ENCODE measurements around the gene GDPGP1. TPM values are rescaled to one million over a fixed set of nuclear protein-coding genes. Genes with fewer than 3 reads are reported as not detected.

Gene GDPGP1
- total and polyA plus RNA-seq, 10 of the 15 experiments (the other 5 are each of a cell fraction or from before 2014, with no cell fraction given): 0.68 to 8.9 (median 3.0) TPM

DNA sequence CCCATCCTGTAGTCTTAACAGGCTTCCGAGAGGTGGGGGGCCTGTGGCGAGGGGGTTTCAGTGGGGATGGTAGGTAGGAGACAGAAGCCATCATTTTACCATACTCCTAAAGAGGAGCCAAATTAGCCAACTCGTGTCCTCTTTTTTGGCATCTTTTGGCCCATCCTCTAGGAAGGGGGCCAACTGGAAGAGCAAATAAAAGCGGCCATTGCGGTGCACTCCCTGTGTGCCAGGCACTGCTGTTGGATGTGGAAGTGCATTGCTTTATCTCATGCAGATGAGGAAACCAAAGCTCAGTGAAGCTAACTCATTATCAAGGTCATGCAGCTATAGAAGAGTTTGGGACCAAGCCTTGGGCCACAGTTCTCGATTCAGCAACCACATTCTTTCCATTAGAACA, 26.8 kb upstream of the GDPGP1 start:
- H3K9ac ChIP-seq (ENCODE audit: control insufficient read depth, insufficient read depth, low read length): no peak overlapping the region
- ATAC-seq (no peak), FAIRE-seq (no peak), DNase-seq (ENCODE audit: low read depth, low spot score) (no peak)
- CTCF ChIA-PET: interaction anchor here (0.6 to 1.4 kb wide), 2 partner anchors 44 to 61 kb away, joined by 3 read pairs; no protein-coding TSS in a partner anchor
- 94% methylated on average over 6 of the region's 6 CpGs for WGBS (ENCODE audit: insufficient coverage, insufficient replicate concordance, low lambda C conversion rate, missing lambda C conversion rate)
- H3K4me1 ChIP-seq (ENCODE audit: control insufficient read depth, insufficient read depth, low read length): peaks cover 19% of the 10 kb centered on the region
- H3K27me3 ChIP-seq (replicated peaks in 1 of 2; ENCODE audit: control insufficient read depth in 2 of 2, insufficient read depth in 2 of 2, low read length in 1 of 2): no peaks in the 10 kb centered on the region
- TF ChIP-seq ASH2L (IDR thresholded peaks at IDR 0.05; ENCODE audit: borderline replicate concordance, low read depth) (no peak), FOXM1 (IDR thresholded peaks at IDR 0.05; ENCODE audit: low read depth, low read length) (no peak), CHD2 (IDR thresholded peaks at IDR 0.05; ENCODE audit: borderline replicate concordance, low read depth, low read length) (no peak), SKIL (IDR thresholded peaks at IDR 0.05; ENCODE audit: low read depth, poor library complexity, severe bottlenecking) (no peak), LARP7 (IDR thresholded peaks at IDR 0.05) (no peak), JUND (IDR thresholded peaks at IDR 0.05; ENCODE audit: low read depth, low read length) (no peak), ATF2 (IDR thresholded peaks at IDR 0.05; ENCODE audit: low read length) (no peak), POLR2AphosphoS2 (IDR thresholded peaks at IDR 0.05; ENCODE audit: low read depth, low read length) (no peak), ETV6 (conservative IDR thresholded peaks at IDR 0.05 in 1 of 2, IDR thresholded peaks at IDR 0.05 in 1 of 2; ENCODE audit: borderline replicate concordance in 1 of 2, low read depth in 1 of 2) (no peak), NR2F1 (conservative IDR thresholded peaks at IDR 0.05) (no peak), HDAC6 (IDR thresholded peaks at IDR 0.05; ENCODE audit: unreplicated experiment) (no peak)
- no peaks in the 10 kb centered on the region; the same call in 1 of the 2 replicates for H4K20me1 ChIP-seq (ENCODE audit: control insufficient read depth, insufficient read depth)
- no peaks in the 10 kb centered on the region for H3K9me3 ChIP-seq (replicated peaks; ENCODE audit: control insufficient read depth, insufficient read depth, low read length)
- BruUV-seq (replicated peaks): no TSS peak
- intact Hi-C loops (cut with micrococcal nuclease; ENCODE audit: unreplicated experiment): no loop called here
- no peaks in the 10 kb centered on the region; the same call in none of the 2 replicates for H3K79me2 ChIP-seq (ENCODE audit: control insufficient read depth, insufficient read depth, low read length)
- H2AFZ ChIP-seq (ENCODE audit: control insufficient read depth, low read depth, low read length): no peak overlapping the region
- no peak overlapping the region for H3K27ac ChIP-seq (ENCODE audit: control insufficient read depth, insufficient read depth)
- no peaks in the 10 kb centered on the region; a peak in 2 of 4 replicates for H3K36me3 ChIP-seq (ENCODE audit: control insufficient read depth in 2 of 2, insufficient read depth in 2 of 2, low read length in 1 of 2)
- H3K4me3 ChIP-seq: no peak overlapping the region
- RAD21 ChIA-PET (ENCODE audit: unreplicated experiment): interaction anchor here (2.4 to 3.7 kb wide), 2 partner anchors 16 to 46 kb away, joined by 8 to 10 read pairs; no protein-coding TSS in a partner anchor
- no peak overlapping the region for H3K4me2 ChIP-seq (ENCODE audit: control insufficient read depth, insufficient read depth)
- in situ Hi-C loops (cut with MboI): no loop called here
- POLR2A ChIA-PET: interaction anchor here (0.6 to 4.2 kb wide), 4 partner anchors 15 to 59 kb away, joined by 3 to 25 read pairs (median 6); partner anchors contain the start of genes CIB1 and GDPGP1
- SMC1A ChIA-PET (ENCODE audit: uncharacterized antibody, unreplicated experiment): interaction anchor here (1.1 to 2.3 kb wide), 4 partner anchors 12 to 91 kb away, joined by 3 to 8 read pairs (median 4); no protein-coding TSS in a partner anchor
